Activated CD8-positive, alpha-beta memory T cell treated with anti-CD3 and anti-CD28 coated beads for 4 hours (primary cell): Measurements from ENCODE around the gene FHAD1.
A peak's percentile ranks its signal among the peaks of the same experiment; 100 is the strongest.
"Not testable (repeated sequence)": the region's sequence is repeated elsewhere in the genome, so short reads cannot be mapped to it uniquely, and the experiment has no call there.

Source experiments
- DNase-seq, 2 donors: peaks; one replicate each; pipeline ENCODE4 v3.0.0-alpha.2; 2020; ENCODE audit warnings: low read depth in 2 of 2

Gene FHAD1

DNA sequence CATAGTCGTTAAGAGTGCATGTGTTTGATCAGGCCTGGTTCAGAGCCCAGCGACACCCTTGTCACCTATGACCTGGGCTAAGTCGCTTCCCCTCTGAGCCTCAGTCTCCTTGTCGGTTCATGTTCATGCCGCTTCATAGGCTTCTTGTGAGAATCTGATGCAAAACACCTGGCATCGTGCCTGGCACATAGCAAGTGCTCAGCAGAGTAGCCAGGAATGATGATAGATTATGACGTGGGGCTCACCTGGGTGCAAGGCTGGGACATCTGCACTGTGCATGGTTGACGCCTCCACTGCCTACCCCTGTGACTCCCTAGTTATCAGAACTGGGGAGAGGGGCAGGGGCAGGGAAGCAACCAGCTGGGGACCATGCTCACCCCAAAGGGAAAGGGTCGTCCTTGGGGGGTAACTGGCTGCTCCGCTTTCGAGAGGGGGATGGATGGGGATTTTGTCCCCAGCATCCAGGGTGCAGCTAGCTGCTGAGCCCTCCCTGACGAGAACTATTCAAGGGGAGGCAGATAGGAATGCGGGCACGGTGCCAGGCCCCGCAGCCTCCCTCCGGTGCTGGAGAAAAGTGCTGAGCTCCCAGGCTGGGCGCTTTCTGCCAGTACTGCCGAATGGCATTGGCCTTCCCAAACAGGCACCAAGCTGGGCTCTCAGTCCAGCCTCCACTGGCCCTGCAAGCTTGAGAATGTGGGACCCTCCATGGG lies 171.9 kb downstream of the FHAD1 start:
- DNase-seq, result no peak

DNA sequence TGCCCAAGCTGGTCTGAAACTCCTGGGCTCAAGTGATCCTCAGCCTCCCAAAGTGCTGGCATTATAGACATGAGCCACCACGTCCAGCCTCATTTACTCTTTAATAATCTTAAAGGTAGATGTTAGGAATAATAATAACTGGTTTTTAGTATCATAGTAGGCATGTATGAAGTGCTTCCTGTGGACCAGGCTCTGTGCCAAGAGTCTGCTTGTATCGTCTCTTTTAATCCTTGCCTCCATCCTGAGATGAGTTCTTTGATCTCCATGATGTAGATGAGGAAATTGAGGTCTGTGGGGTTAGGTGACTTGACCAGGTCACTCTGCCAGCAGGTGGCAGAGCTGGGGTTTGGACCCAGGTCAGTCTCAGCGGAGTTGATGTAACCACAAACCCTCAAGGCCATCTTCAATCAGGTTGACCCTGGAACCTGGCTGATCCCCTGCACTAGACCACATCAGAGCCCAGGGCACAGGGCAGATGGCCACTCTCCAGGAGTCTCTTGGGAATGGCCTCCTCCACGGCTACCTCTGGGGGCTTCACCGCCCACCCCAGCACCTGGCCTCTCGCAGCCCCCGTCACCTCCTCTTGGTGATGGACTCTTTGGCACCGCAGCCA lies 173.9 kb downstream of the FHAD1 start:
- DNase-seq, result no peak

DNA sequence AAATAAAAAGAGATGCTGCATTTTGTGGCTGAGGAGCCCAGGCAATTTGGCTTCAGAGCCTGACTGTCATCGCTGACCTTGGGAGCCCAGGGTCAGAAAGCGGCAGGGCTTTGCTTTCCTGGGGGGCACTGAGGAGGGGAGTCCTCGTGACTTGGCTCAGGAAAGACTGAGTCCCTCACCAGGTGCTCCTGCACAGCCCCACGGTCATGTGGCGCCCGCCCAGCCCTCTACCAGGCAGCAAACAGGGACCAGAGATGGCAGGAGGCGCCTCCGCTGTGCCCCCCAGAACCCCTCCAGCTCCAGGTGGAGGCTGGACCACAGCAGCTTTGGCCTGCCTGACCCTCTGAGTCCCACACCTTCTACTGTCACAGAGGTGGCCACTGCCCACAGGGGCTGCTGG lies 175.8 kb downstream of the FHAD1 start:
- no peak for DNase-seq

DNA sequence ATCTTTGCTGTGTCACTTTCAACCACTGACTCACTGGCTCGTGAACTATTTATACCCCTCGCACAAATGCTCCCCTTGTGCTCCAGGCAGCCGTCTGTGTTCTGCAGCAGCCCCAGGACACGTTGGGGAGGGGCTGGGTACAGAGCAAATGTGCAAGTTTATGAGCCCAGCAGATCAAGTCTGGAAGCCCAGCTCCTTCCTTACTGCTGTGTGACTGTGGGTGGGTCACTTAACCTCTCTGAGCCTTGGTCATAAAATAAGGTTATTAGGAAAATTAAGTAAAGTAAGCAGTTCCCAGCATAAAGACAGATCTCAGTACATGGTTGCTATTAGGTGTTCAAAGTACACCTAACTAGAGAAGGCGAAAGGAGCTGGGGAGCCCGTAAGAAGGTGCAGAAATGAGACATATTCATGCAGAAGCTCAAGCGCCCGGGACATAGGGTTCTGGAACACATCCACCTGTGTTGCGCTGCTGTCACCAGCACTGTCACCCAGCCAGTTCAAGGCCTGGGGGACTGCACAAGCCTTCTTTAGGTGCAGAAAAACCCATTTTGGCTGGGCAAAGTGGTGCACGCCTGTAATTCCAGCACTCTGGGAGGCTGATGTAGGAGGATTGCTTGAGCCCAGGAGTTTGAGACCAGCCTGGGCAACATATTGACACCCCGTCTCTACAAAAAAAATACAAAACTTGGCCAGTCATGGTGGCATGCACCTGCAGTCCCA lies 176.5 kb downstream of the FHAD1 start:
- DNase-seq, result no peak

DNA sequence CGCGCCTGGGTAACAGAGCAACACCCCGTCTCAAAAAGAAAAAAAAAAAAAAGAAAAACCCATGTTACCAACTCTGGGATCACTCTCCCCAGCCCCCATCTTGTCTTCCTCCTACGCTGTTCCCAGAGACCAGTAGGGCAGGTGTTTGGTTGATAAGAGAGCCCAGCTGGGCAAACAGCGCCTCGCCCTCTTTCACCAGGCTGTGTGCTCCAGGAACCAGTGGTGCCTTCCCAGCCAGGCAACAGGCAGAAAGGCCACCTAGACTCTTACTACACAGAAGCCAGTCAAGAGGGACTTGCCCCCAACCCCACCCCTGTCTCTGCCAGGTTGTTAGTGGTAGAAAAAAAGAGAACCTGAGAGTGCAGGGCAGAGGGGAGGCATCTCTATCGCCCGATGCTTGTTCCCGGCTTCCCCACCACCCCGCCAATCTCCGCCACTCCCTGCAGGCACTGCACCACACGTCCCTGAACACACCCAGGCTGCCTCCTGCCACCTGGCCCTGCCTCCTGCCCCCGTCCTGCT lies 177.2 kb downstream of the FHAD1 start:
- no peak for DNase-seq

DNA sequence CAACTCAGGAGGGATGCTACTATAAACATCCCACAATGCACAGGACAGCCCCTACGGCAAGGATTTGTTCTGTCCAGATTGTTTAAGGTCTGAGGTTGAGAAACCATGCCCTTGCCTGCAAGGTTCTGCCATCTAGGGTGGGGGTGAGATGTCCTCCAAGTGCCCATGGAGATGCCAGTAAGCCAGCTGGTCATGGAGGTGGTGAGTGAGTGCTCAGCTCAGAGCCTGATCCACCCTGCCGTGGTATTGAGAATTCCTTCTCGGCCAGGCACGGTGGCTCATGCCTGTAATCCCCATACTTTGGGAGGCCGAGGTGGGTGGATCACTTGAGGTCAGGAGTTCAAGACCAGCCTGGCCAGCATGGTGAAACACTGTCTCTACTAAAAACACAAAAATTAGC lies 178.0 kb downstream of the FHAD1 start:
- no peak for DNase-seq

DNA sequence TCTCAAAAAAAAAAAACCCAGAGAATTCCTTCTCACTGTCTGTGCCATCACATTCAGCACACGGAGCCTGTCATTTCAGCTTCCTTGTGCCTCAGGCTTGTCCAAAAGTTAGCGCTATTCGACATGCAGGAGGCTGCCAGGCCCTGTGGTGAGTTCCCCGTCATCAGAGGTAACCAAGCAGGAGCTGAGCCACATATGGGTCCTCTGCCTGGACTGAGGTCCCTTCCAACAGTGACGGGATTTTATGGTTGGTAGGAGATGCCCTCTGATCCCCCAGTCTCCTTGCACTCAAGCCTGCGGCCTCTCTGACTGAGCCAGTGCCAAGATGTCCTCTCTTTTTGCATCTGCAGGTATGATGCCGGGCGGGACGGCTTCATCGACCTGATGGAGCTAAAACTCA lies 178.5 kb downstream of the FHAD1 start:
- no peak for DNase-seq

DNA sequence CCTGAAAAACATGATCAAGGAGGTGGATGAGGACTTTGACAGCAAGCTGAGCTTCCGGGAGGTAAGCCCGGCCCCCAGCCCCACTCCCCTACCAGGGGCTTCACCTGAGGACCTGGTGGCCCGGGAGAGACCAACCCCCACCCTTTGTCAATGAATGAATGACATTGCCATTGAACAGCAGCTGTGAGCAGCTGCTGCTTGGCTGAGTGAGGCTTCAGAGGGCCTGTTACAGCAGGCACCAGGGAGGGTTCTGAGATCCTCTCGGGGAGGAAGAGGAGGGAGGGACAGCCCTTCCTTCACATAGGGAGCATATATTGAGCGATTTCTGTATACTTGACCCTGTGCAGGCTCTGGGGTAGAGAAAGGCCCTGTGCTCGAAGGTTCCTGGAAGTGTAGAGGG lies 178.9 kb downstream of the FHAD1 start:
- DNase-seq, result no peak

DNA sequence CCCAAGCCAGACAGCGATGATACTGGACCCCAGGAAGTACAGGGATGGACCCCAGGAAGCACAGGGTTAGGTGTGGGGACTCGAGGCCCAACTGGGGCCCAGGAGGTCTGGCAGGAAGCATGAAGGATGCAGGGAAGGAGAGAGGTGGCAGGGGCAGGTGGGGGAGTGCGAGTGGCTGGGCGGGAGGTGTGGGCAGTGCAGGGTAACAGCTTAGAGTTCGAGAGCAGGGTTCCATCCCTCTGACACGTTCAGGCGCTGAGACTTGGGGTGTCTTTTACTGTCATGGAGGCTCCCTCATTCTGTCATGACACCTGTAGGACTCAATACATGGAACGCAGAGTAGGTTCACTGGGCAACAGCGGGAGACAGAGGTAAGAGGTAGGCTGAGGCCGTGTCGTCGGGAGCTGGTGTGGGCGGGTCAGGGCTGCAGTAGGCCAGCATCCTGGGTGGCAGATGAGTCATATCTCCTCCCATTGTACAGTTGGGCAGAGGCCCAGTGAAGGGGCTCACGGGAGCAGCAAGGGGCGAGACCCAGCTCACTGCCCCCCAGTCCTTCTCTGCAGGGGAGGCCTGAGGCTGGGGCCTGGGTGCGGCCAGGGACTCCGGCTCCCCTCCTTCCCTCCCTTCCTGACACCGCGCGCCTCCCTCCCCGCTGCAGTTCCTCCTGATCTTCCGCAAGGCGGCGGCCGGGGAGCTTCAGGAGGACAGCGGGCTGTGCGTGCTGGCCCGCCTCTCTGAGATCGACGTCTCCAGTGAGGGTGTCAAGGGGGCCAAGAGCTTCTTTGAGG lies 179.7 kb downstream of the FHAD1 start:
- DNase-seq, result no peak

DNA sequence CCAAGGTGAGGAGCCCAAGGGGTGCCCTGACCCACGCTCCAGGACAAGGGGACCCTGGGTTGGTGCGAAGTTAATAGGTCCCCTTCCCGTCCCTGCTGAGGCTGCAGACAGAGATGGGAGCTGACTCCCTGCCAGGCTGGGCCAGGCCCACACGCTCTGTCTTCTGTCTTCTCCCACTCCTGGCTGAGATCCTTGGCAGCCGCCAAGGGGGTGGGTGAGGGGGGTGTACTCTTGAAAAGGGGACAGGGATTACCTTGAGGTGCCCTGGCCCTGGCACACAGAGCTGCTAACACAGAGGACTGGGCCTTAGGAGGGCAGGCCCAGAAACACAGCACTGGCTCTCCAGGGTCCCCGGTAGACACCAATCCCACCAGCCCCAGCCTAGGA lies 180.2 kb downstream of the FHAD1 start:
- no peak for DNase-seq

DNA sequence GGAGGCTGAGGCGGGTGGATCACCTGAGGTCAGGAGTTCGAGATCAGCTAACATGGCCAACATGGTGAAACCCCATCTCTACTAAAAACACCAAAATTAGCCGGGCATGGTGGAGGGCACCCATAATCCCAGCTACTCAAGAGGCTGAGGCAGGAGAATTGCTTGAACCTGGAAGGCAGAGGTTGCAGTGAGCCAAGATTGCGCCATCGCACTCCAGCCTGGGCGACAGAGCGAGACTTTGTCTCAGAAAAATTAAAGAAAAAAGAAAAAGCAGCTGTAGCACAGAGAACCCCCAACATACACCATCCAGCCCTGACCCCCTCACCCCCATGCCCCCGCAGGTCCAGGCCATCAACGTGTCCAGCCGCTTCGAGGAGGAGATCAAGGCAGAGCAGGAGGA lies 181.2 kb downstream of the FHAD1 start:
- DNase-seq, result not testable (repeated sequence)

DNA sequence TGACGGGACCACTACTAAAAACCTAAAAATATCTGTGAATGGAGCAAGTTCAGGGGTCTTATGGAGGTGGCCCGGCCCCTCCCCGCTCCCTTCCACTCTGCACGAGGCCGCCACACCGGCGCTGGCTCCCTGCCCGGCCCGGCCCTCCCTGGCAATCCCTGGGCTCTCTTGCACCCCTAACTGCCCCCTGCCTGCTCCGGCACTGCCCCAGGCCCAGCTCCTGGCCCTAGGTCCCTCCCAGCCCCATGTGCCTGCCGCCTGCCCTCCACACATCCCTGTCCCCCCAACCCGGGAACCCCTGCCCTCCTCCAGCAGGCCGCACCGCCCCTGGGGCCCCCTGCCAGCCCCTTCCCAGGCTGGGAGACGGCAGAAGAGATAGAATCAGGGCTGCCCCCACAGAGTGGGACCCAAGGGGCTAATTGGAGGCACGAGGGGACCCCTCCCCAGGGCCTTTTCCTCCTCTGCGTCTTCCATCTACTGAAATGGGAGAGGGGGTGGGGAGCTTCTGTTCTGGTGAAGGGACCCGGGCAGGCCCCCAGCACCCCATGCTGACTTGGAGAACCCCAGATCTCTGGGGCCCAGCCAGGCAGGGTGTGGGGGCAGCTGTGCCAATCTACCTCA lies 181.9 kb downstream of the FHAD1 start:
- no peak for DNase-seq

DNA sequence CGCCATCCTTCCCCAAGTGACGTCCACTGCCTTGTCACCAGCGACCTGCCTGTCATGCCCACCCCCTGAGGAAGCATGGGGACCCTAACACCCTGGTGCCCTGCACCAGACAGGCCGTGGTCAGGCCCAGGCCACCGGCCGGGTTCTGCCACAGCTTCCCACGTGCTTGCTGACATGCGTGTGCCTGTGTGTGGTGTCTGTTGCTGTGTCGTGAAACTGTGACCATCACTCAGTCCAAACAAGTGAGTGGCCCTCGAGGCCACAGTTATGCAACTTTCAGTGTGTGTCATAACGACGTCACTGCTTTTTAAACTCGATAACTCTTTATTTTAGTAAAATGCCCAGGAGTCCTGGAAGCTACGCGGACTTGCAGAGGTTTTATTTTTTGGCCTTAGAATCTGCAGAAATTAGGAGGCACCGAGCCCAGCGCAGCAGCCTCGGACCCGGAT lies 182.7 kb downstream of the FHAD1 start:
- no peak for DNase-seq

DNA sequence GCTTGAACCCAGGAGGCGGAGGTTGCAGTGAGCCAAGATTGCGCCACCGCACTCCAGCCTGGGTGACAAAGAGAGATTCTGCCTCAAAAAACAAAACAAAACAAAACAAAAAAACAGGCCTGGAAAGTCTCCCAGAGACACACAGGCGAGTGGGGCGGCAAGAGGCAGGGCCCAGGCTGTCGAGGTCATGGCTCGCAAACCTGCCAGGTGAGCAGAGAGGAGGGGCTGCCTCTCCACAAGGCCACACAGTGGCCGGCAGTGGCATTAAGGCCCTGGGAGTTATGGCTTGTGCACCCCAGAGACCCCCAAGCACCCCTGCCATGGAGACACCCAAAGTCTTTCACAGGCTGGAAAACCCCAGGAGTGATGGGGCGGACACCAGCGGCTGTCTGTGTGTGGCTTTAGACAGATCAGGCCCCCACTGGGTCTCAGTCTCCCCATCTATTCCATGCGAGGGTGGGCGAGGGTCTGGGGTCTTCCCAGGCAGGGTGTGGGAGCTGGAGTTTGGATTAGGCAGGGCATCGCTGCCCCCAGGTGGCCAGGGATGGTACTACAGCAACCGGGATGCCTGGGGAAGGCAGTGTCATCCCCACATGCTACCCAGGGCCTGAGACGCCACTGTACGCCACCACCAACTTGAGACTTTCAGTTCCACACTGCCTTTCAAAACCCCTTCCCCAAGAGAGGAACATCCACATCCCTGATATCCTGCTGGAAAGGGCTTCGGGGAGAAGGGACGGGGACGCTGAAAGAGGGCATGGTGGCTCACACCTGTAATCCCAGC lies 184.0 kb downstream of the FHAD1 start:
- DNase-seq, result peak in 1 of 2 donors; percentile 60

DNA sequence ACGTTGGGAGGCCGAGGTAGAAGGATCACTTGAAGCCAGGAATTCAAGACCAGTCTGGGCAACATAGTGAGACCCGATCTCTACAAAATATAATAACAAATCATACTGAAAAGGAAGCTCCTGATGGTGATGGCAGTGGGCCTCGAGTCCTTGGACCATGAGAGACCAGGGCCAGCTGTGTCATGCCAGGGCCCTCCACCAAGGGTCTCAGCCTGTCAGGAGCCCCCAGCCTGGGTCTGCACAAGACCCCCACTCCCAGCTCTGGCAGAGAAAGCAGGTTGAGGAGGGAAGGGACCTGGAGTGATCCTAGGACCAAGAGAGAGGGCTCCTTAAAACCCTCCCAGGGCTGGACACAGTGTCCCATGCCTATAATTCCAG lies 184.5 kb downstream of the FHAD1 start:
- DNase-seq, result no peak

DNA sequence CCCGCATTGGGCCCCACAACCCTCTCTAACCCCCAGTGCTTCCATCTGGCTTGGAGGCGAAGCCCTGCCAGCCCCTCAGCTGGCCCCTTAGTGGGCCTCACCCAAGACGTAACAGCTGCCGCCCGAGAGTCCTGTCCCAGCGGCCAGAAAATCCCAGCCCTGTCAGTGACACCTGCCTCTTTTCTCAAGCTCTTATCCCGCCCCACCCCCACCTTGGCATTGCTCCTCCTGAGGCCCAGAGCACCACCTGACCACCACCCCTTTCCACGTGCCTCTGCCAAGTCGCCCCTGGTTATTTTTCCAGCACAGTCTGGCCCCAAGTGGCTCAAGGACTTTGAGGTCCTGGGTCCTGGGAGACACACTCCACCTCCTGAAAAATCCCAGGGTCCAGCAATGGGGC lies 185.3 kb downstream of the FHAD1 start:
- no peak for DNase-seq

DNA sequence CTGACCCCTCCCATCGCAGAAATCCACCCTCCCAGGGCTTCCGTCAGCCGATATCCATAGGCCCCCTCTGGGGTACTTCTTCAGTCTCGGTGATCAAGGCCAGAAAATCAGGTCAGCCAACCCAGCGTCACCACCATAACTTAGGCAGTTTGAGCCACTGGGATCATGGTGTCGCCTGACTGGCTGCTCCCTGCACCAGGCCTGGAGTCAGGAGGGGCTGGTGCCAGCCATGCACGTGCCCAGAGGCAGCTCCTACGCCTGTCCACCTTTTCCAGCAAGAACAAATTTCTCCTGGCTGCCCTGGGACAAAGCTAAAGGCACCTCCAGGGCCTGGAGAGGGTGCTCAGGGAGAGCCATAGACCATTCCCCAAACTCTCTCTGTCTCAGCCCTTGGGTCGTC lies 186.4 kb downstream of the FHAD1 start:
- no peak for DNase-seq

DNA sequence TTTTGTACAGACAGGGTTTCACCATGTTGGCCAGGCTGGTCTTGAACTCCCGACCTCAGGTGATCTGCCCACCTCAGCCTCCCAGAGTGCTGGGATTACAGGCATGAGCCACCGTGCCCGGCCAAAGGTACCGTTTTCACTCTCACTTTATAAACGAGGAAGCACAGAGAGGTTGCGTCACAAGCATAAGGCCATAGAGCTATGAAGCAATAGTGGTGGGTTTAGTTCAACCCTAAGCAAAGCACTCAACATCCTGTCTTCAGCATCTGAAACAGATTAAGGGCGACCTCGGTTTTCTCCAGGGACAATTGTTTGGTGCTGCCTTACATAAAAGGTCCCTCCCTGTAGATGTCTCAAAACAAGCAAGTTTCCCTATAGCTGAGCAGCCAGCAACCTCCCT lies 187.7 kb downstream of the FHAD1 start:
- DNase-seq, result not testable (repeated sequence)

DNA sequence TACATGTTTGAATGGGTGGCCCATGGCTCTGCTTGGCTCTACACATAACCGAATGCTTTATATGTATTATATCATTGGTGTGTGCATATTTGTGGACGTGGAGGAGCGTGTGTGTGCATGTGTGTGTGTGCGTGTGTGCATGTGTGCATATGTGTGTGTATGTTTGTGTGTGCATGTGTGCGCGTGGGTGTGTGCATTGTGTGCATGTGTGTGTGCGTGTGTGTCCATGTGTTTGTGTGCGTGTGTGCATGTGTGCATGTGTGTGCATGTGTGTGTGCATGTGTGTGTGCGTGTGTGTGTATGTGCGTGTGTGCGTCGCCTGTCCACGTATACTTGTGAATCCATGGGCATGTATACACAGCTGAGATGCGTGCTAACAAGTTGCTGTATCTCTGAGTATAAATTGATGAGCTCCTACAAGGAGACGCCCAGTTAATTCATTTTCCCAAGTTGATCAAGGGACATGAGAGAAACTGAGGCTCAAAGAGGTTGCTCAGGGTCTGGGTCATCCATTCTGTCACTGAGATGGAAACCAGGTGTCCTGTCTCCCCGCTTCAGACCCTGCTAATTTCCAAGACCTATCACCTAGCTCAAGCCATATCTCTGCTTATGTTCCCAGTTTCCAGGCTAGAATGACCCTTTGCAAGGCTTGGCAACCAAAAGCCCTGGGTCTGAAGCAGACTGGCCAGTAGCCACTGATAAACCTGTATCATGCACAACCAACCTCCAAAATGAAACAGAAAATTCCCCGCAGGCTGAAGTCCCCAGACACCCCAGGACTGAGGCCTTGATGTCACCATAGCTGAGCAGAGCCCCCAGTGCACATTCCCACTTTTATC lies 188.4 kb downstream of the FHAD1 start:
- DNase-seq, result no peak

DNA sequence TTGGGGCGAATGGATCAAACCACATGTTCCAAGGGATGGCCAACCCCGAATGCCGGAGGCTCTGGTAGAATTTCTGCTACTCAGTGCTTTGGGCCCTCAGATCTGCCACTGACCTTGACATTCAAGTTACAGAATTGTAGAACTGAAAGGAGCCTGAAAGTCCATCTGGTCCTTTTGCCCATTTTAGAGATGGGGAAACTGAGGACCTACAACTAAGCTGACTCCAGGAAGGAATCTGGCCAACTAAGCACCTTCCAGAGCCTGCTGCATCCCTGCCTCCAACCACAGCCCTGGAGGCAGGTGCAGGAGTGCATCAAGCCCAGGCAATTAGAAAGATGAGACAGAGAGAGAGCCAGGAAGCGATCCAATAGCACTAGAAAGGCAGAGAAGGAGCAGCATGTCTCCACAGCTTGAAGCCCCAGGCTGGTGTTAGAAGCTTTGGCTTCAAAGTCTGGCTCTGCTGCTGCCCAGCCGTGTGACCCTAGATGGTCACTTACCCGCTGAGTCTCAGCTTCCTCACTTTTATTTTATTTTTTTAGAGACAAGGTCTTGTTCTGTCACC lies 189.9 kb downstream of the FHAD1 start:
- DNase-seq, result no peak
